C4-2B (cell line): ENCODE measurements around the gene ITGB3.

ENCODE experiments used
- ZFX ChIP-seq: fragments of 450-650 bp; IDR thresholded peaks from 2 replicates; pipeline ENCODE4 v1.6.1; 2017
- TF ChIP-seq, protein P1 (sequence below): fragments of 450-650 bp; conservative IDR thresholded peaks from 2 replicates; pipeline ENCODE4 v1.5.1; 2017; ENCODE audit warnings: mild to moderate bottlenecking

- TF ChIP-seq, protein P1, sequence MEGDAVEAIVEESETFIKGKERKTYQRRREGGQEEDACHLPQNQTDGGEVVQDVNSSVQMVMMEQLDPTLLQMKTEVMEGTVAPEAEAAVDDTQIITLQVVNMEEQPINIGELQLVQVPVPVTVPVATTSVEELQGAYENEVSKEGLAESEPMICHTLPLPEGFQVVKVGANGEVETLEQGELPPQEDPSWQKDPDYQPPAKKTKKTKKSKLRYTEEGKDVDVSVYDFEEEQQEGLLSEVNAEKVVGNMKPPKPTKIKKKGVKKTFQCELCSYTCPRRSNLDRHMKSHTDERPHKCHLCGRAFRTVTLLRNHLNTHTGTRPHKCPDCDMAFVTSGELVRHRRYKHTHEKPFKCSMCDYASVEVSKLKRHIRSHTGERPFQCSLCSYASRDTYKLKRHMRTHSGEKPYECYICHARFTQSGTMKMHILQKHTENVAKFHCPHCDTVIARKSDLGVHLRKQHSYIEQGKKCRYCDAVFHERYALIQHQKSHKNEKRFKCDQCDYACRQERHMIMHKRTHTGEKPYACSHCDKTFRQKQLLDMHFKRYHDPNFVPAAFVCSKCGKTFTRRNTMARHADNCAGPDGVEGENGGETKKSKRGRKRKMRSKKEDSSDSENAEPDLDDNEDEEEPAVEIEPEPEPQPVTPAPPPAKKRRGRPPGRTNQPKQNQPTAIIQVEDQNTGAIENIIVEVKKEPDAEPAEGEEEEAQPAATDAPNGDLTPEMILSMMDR = no peak
- no peak for TF ChIP-seq ZFX
Observed at GRCh38 chr17:47289302-47289701, 35.7 kb downstream of the ITGB3 start.
